GM18520 (cell line): ENCODE results near the gene TAS2R60.
"Not testable (repeated sequence)": the region's sequence is repeated elsewhere in the genome, so short reads cannot be mapped to it uniquely, and the experiment has no call there.

Experiments
- ATAC-seq: cut with Tn5 transposase; IDR thresholded peaks from one replicate; pipeline ENCODE4 v1.9.1; 2021; ENCODE audit not compliant: unreplicated experiment

Gene TAS2R60

GRCh38 chr7:143472071-143472689 lies 28.9 kb downstream of the TAS2R60 start:
- not testable (repeated sequence) for ATAC-seq

GRCh38 chr7:143477501-143478150 lies 34.4 kb downstream of the TAS2R60 start, which contains the start of gene TAS2R41:
TAS2R41 (plus strand) TSS chr7:143477873; CDS start chr7:143477873, 0 bp downstream.
- ATAC-seq: no peak

GRCh38 chr7:143479055-143479766 lies 36.0 kb downstream of the TAS2R60 start:
- ATAC-seq: no peak

- peak; percentile 47 for ATAC-seq
Measured at GRCh38 chr7:143480501-143480900, 37.2 kb downstream of the TAS2R60 start.

GRCh38 chr7:143484119-143484518 lies 40.9 kb downstream of the TAS2R60 start:
- ATAC-seq: no peak

- no peak for ATAC-seq
Measured at GRCh38 chr7:143485094-143485493, 41.8 kb downstream of the TAS2R60 start.

GRCh38 chr7:143485500-143485899 lies 42.2 kb downstream of the TAS2R60 start:
- no peak for ATAC-seq

GRCh38 chr7:143486266-143486665 lies 43.0 kb downstream of the TAS2R60 start:
- ATAC-seq: not testable (repeated sequence)

- no peak for ATAC-seq
Measured at GRCh38 chr7:143487061-143487460, 43.8 kb downstream of the TAS2R60 start.

GRCh38 chr7:143487566-143487965 lies 44.3 kb downstream of the TAS2R60 start:
- ATAC-seq: peak; percentile 72

- no peak for ATAC-seq
Measured at GRCh38 chr7:143490717-143491306, 47.6 kb downstream of the TAS2R60 start.

GRCh38 chr7:143492043-143492471 lies 48.8 kb downstream of the TAS2R60 start:
- ATAC-seq: no peak

GRCh38 chr7:143492799-143493739 lies 49.8 kb downstream of the TAS2R60 start:
- no peak for ATAC-seq

- no peak for ATAC-seq
Measured at GRCh38 chr7:143493751-143494150, 50.5 kb downstream of the TAS2R60 start.
